KMS-11 (cell line): Measurements from ENCODE around the gene SORCS2.

Experiments used
- H2AFZ ChIP-seq: fragments of 200-600 bp; sonication (generic); 2 replicates; pipeline ENCODE4 v1.6.1; 2016; ENCODE audit warnings: antibody characterized with exemption, mixed run types, low read depth
- H3K27ac ChIP-seq: fragments of 200-600 bp; sonication (generic); 2 replicates; pipeline ENCODE4 v1.6.1; 2016; ENCODE audit warnings: mild to moderate bottlenecking, mixed run types
- H3K27me3 ChIP-seq: fragments of 200-600 bp; sonication (generic); 2 replicates; pipeline ENCODE4 v1.6.1; 2017; ENCODE audit warnings: mild to moderate bottlenecking, low read depth, mixed run types, moderate library complexity; ENCODE audit not compliant: insufficient read depth
- H3K36me3 ChIP-seq: fragments of 200-600 bp; sonication (generic); 2 replicates; pipeline ENCODE4 v1.6.1; 2017; ENCODE audit warnings: mild to moderate bottlenecking, mixed run types; ENCODE audit not compliant: insufficient read depth
- H3K4me1 ChIP-seq: fragments of 200-600 bp; sonication (generic); 2 replicates; pipeline ENCODE4 v1.6.1; 2016; ENCODE audit warnings: mild to moderate bottlenecking, low read depth, mixed run types; ENCODE audit not compliant: poor library complexity, severe bottlenecking
- H3K4me2 ChIP-seq: fragments of 200-600 bp; sonication (generic); 2 replicates; pipeline ENCODE4 v1.7.0; 2016; ENCODE audit warnings: mild to moderate bottlenecking, mixed run types
- H3K4me3 ChIP-seq: fragments of 200-600 bp; sonication (generic); IDR thresholded peaks from 2 replicates; pipeline ENCODE4 v1.6.1; 2017; ENCODE audit warnings: low read depth, low read length, mixed read lengths; ENCODE audit not compliant: insufficient read depth
- H3K79me2 ChIP-seq: fragments of 200-600 bp; sonication (generic); 2 replicates; pipeline ENCODE4 v1.6.1; 2016; ENCODE audit warnings: low read depth, mixed run types; ENCODE audit not compliant: insufficient read depth
- H3K9ac ChIP-seq: fragments of 200-600 bp; sonication (generic); 2 replicates; pipeline ENCODE4 v1.6.1; 2016; ENCODE audit warnings: mild to moderate bottlenecking, mixed run types
- H4K20me1 ChIP-seq: fragments of 200-600 bp; sonication (generic); 2 replicates; pipeline ENCODE4 v1.6.1; 2016; ENCODE audit warnings: mild to moderate bottlenecking, mixed run types; ENCODE audit not compliant: insufficient read depth
- CTCF ChIP-seq: fragments of 200-600 bp; sonication (generic); conservative IDR thresholded peaks from 2 replicates; pipeline ENCODE4 v1.6.1; 2017; ENCODE audit warnings: low read depth, mild to moderate bottlenecking, antibody characterized with exemption, low read length, moderate library complexity, mixed read lengths

SORCS2 gene

GRCh38 chr4:7522452-7523220, 330.3 kb downstream of the SORCS2 start:
- Histone ChIP-seq H3K9ac (no peak overlapping the region), H3K27me3 (no peaks in the 10 kb centered on the region), H4K20me1 (no peaks in the 10 kb centered on the region), H3K4me2 (no peak overlapping the region), H3K4me3 (no peak overlapping the region), H2AFZ (no peak overlapping the region), H3K36me3 (no peaks in the 10 kb centered on the region), H3K79me2 (no peaks in the 10 kb centered on the region), H3K4me1 (no peaks in the 10 kb centered on the region), H3K27ac (no peak overlapping the region)
- no peak for TF ChIP-seq CTCF

GRCh38 chr4:7523526-7523925, 331.2 kb downstream of the SORCS2 start:
- no peaks in the 10 kb centered on the region for H3K36me3 ChIP-seq
- no peaks in the 10 kb centered on the region for H3K27me3 ChIP-seq
- H2AFZ ChIP-seq, result no peak overlapping the region
- H3K79me2 ChIP-seq, result no peaks in the 10 kb centered on the region
- no peaks in the 10 kb centered on the region for H4K20me1 ChIP-seq
- no peak overlapping the region for H3K4me2 ChIP-seq
- TF ChIP-seq CTCF, result no peak
- H3K27ac ChIP-seq, result no peak overlapping the region
- no peaks in the 10 kb centered on the region for H3K4me1 ChIP-seq
- H3K4me3 ChIP-seq, result no peak overlapping the region
- no peak overlapping the region for H3K9ac ChIP-seq

- H3K4me3 ChIP-seq, result no peak overlapping the region
- H4K20me1 ChIP-seq, result no peaks in the 10 kb centered on the region
Measured at GRCh38 chr4:7524064-7524682, 331.8 kb downstream of the SORCS2 start.

GRCh38 chr4:7524843-7525242, 332.5 kb downstream of the SORCS2 start:
- no peak overlapping the region for H2AFZ ChIP-seq
- no peaks in the 10 kb centered on the region for H4K20me1 ChIP-seq
- no peak overlapping the region for H3K4me2 ChIP-seq
- H3K36me3 ChIP-seq, result no peaks in the 10 kb centered on the region
- TF ChIP-seq CTCF, result no peak
- no peak overlapping the region for H3K4me3 ChIP-seq
- H3K27me3 ChIP-seq, result no peaks in the 10 kb centered on the region
- no peaks in the 10 kb centered on the region for H3K79me2 ChIP-seq
- no peak overlapping the region for H3K27ac ChIP-seq
- H3K9ac ChIP-seq, result no peak overlapping the region
- no peaks in the 10 kb centered on the region for H3K4me1 ChIP-seq

More at GRCh38 chr4:7524064-7524682, 331.8 kb downstream of the SORCS2 start:
- Histone ChIP-seq H3K36me3 (no peaks in the 10 kb centered on the region), H3K9ac (no peak overlapping the region), H3K4me1 (no peaks in the 10 kb centered on the region), H3K79me2 (no peaks in the 10 kb centered on the region), H3K4me2 (no peak overlapping the region), H3K27me3 (no peaks in the 10 kb centered on the region), H3K27ac (no peak overlapping the region), H2AFZ (no peak overlapping the region)
- TF ChIP-seq CTCF, result no peak
